SJCRH30 (cell line): ENCODE results near the gene KDM3A. TPM values are rescaled to one million over a fixed set of nuclear protein-coding genes. Genes with fewer than 3 reads are reported as not detected.

Experiments
- DNase-seq, 2 experiments: peaks; one replicate each; pipeline ENCODE4 v3.0.0-alpha.2; 2015 to 2020
- H3K27ac ChIP-seq: fragments of 250-450 bp; sonication (Bioruptor Pico); 2 replicates; pipeline ENCODE4 v1.5.1; 2020; ENCODE audit warnings: mild to moderate bottlenecking, moderate library complexity
- H3K27me3 ChIP-seq: fragments of 250-450 bp; sonication (Bioruptor Pico); 2 replicates; pipeline ENCODE4 v1.5.1; 2020; ENCODE audit warnings: mild to moderate bottlenecking, moderate library complexity
- H3K36me3 ChIP-seq: fragments of 250-450 bp; sonication (Bioruptor Pico); 2 replicates; pipeline ENCODE4 v1.5.1; 2020; ENCODE audit warnings: mild to moderate bottlenecking, moderate library complexity
- H3K4me1 ChIP-seq: fragments of 250-450 bp; sonication (Bioruptor Pico); 2 replicates; pipeline ENCODE4 v1.5.1; 2020; ENCODE audit warnings: mild to moderate bottlenecking, moderate library complexity
- H3K4me3 ChIP-seq: fragments of 250-450 bp; sonication (Bioruptor Pico); 2 replicates; pipeline ENCODE4 v1.5.1; 2020; ENCODE audit warnings: mild to moderate bottlenecking, moderate library complexity
- H3K9me3 ChIP-seq: fragments of 250-450 bp; sonication (Bioruptor Pico); replicated peaks from 2 replicates; pipeline ENCODE4 v1.5.1; 2020; ENCODE audit warnings: mild to moderate bottlenecking, moderate library complexity
- total RNA-seq: library from RNA; depleted of rRNA; stranded (reverse); fragments of >200 nt; shearing (Covaris generic); gene quantifications from 2 replicates; pipeline ENCODE4 v1.2.3, GENCODE V29; 2014

The KDM3A gene
- total RNA-seq, 1 experiment from 2014 or later: 38.7 TPM

- no peaks in the 10 kb centered on the region for H3K9me3 ChIP-seq
- no peak for DNase-seq
- no peak overlapping the region for H3K27ac ChIP-seq
- H3K4me3 ChIP-seq: no peak overlapping the region
- H3K27me3 ChIP-seq: no peaks in the 10 kb centered on the region
- no peaks in the 10 kb centered on the region for H3K4me1 ChIP-seq
- H3K36me3 ChIP-seq: peaks cover 19% of the 10 kb centered on the region
These were observed 66.4 kb downstream of the KDM3A start for GRCh38 chr2:86507600-86507999.

- Histone ChIP-seq H3K4me3 (no peak overlapping the region), H3K9me3 (no peaks in the 10 kb centered on the region), H3K27ac (no peak overlapping the region), H3K36me3 (peaks cover 15% of the 10 kb centered on the region), H3K27me3 (no peaks in the 10 kb centered on the region), H3K4me1 (no peaks in the 10 kb centered on the region)
- DNase-seq: no peak
These were observed 69.3 kb downstream of the KDM3A start for GRCh38 chr2:86510436-86510933.

- H3K9me3 ChIP-seq: no peaks in the 10 kb centered on the region
- H3K4me3 ChIP-seq: no peak overlapping the region
- H3K27ac ChIP-seq: no peak overlapping the region
- H3K27me3 ChIP-seq: no peaks in the 10 kb centered on the region
- DNase-seq: no peak
- H3K36me3 ChIP-seq: peaks cover 18% of the 10 kb centered on the region
- no peaks in the 10 kb centered on the region for H3K4me1 ChIP-seq
These were observed 70.9 kb downstream of the KDM3A start for GRCh38 chr2:86512034-86512433.

- Histone ChIP-seq H3K36me3 (peaks cover 16% of the 10 kb centered on the region), H3K27me3 (no peaks in the 10 kb centered on the region), H3K9me3 (no peaks in the 10 kb centered on the region), H3K27ac (no peak overlapping the region), H3K4me1 (no peaks in the 10 kb centered on the region), H3K4me3 (no peak overlapping the region)
- peak in 1 of 2 experiments; percentile 35 for DNase-seq
These were observed 71.7 kb downstream of the KDM3A start for GRCh38 chr2:86512892-86513291.

GRCh38 chr2:86513948-86514660 lies 72.9 kb downstream of the KDM3A start:
- no peak overlapping the region for H3K27ac ChIP-seq
- no peaks in the 10 kb centered on the region for H3K27me3 ChIP-seq
- H3K36me3 ChIP-seq: peaks cover 11% of the 10 kb centered on the region
- no peaks in the 10 kb centered on the region for H3K9me3 ChIP-seq
- DNase-seq: no peak
- no peaks in the 10 kb centered on the region for H3K4me1 ChIP-seq
- H3K4me3 ChIP-seq: no peak overlapping the region

GRCh38 chr2:86518481-86518880 lies 77.3 kb downstream of the KDM3A start:
- DNase-seq: peak; percentile 25 to 48
- Histone ChIP-seq H3K4me1 (no peaks in the 10 kb centered on the region), H3K9me3 (no peaks in the 10 kb centered on the region)

GRCh38 chr2:86519349-86519748 lies 78.2 kb downstream of the KDM3A start:
- Histone ChIP-seq H3K27ac (no peak overlapping the region), H3K27me3 (no peaks in the 10 kb centered on the region), H3K36me3 (peaks cover 13% of the 10 kb centered on the region), H3K9me3 (no peaks in the 10 kb centered on the region), H3K4me3 (no peak overlapping the region), H3K4me1 (no peaks in the 10 kb centered on the region)
- DNase-seq: no peak

More at GRCh38 chr2:86518481-86518880, 77.3 kb downstream of the KDM3A start:
- no peaks in the 10 kb centered on the region for H3K27me3 ChIP-seq
- H3K36me3 ChIP-seq: peaks cover 11% of the 10 kb centered on the region
- H3K27ac ChIP-seq: no peak overlapping the region
- no peak overlapping the region for H3K4me3 ChIP-seq

- Histone ChIP-seq H3K27ac (no peak overlapping the region), H3K4me3 (no peak overlapping the region), H3K36me3 (peaks cover 15% of the 10 kb centered on the region), H3K9me3 (no peaks in the 10 kb centered on the region), H3K4me1 (no peaks in the 10 kb centered on the region), H3K27me3 (no peaks in the 10 kb centered on the region)
- DNase-seq: peak in 1 of 2 experiments; percentile 6
These were observed 79.0 kb downstream of the KDM3A start for GRCh38 chr2:86520153-86520552.

- Histone ChIP-seq H3K9me3 (no peaks in the 10 kb centered on the region), H3K27ac (no peak overlapping the region), H3K27me3 (no peaks in the 10 kb centered on the region), H3K36me3 (peaks cover 21% of the 10 kb centered on the region; the same call in 1 of the 2 replicates), H3K4me1 (no peaks in the 10 kb centered on the region), H3K4me3 (no peak overlapping the region)
- no peak for DNase-seq
These were observed 80.8 kb downstream of the KDM3A start for GRCh38 chr2:86521922-86522321.

GRCh38 chr2:86522711-86523110 lies 81.5 kb downstream of the KDM3A start:
- Histone ChIP-seq H3K9me3 (no peaks in the 10 kb centered on the region), H3K27ac (no peak overlapping the region), H3K36me3 (peaks cover 23% of the 10 kb centered on the region; the same call in 1 of the 2 replicates), H3K4me3 (no peak overlapping the region), H3K27me3 (no peaks in the 10 kb centered on the region), H3K4me1 (no peaks in the 10 kb centered on the region)
- no peak for DNase-seq

- Histone ChIP-seq H3K4me3 (no peak overlapping the region), H3K27me3 (no peaks in the 10 kb centered on the region), H3K4me1 (no peaks in the 10 kb centered on the region), H3K36me3 (peaks cover 23% of the 10 kb centered on the region; the same call in 1 of the 2 replicates), H3K9me3 (no peaks in the 10 kb centered on the region), H3K27ac (no peak overlapping the region)
- no peak for DNase-seq
These were observed 82.3 kb downstream of the KDM3A start for GRCh38 chr2:86523491-86523890.

GRCh38 chr2:86525421-86526340 lies 84.5 kb downstream of the KDM3A start:
- no peaks in the 10 kb centered on the region for H3K9me3 ChIP-seq
- no peaks in the 10 kb centered on the region for H3K4me1 ChIP-seq
- no peaks in the 10 kb centered on the region for H3K27me3 ChIP-seq
- H3K27ac ChIP-seq: no peak overlapping the region
- H3K4me3 ChIP-seq: no peak overlapping the region
- DNase-seq: no peak
- H3K36me3 ChIP-seq: peaks cover 25% of the 10 kb centered on the region; the same call in 1 of the 2 replicates

- Histone ChIP-seq H3K36me3 (peaks cover 15% of the 10 kb centered on the region), H3K4me1 (no peaks in the 10 kb centered on the region), H3K4me3 (no peak overlapping the region), H3K9me3 (peaks cover 6% of the 10 kb centered on the region), H3K27ac (no peak overlapping the region), H3K27me3 (no peaks in the 10 kb centered on the region)
- DNase-seq: no peak
These were observed 92.4 kb downstream of the KDM3A start for GRCh38 chr2:86533589-86533988.

GRCh38 chr2:86541334-86541733 lies 100.2 kb downstream of the KDM3A start:
- Histone ChIP-seq H3K4me1 (no peaks in the 10 kb centered on the region), H3K4me3 (no peak overlapping the region), H3K27ac (no peak overlapping the region), H3K27me3 (no peaks in the 10 kb centered on the region), H3K36me3 (peaks cover 9% of the 10 kb centered on the region), H3K9me3 (peaks cover 4% of the 10 kb centered on the region; the same call in 1 of the 2 replicates)
- no peak for DNase-seq
